ENCODE measurements around the gene CDON.
"Not testable (repeated sequence)": the region's sequence is repeated elsewhere in the genome, so short reads cannot be mapped to it uniquely, and the experiment has no call there.

CDON gene

DNA sequence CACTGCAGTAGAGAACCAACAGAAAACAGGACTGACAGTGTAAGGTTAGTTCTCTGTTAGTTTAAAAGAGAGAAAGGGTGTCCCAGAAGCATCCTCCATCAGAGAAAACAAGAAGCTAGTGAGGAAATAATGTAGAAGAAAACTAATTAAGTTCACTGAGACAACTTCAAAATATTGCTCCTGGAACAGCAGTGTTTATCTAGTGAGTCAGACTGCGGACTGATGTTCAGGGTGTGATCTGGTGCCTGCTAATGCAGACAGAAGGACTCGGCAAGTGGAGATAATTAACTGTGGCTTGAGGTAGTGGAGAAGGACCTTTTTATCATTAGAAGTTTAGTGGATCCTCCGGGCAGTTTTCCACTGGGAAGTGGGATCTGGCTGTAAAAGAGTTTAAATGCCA lies 55.4 kb downstream of the CDON start:
- in situ Hi-C loops (cut with HindIII; ENCODE audit: low sequenced_read_pairs) = no loop called here

DNA sequence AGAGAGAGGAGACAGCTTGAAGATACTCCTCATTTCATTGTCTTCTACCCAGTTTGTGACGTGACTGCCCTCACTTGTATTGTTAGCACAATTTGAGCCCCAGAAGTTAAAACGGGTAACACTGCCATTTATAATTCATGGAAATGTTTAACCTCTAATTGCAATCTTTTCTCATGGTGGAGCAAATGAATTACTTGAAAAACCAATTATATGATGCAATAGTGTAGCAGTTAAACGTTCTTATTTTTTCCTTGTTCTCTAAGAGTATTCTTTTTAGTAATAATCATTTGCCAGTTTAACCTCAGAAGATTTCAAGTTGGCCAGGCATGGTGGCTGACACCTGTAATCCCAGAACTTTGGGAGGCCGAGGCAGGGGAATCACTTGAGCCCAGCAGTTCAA lies 56.6 kb downstream of the CDON start:
- in situ Hi-C loops (cut with HindIII; ENCODE audit: low sequenced_read_pairs) = no loop called here

GRCh38 chr11:126002181-126002580 lies 60.5 kb downstream of the CDON start:
- in situ Hi-C loops (cut with HindIII; ENCODE audit: low sequenced_read_pairs) = no loop called here

DNA sequence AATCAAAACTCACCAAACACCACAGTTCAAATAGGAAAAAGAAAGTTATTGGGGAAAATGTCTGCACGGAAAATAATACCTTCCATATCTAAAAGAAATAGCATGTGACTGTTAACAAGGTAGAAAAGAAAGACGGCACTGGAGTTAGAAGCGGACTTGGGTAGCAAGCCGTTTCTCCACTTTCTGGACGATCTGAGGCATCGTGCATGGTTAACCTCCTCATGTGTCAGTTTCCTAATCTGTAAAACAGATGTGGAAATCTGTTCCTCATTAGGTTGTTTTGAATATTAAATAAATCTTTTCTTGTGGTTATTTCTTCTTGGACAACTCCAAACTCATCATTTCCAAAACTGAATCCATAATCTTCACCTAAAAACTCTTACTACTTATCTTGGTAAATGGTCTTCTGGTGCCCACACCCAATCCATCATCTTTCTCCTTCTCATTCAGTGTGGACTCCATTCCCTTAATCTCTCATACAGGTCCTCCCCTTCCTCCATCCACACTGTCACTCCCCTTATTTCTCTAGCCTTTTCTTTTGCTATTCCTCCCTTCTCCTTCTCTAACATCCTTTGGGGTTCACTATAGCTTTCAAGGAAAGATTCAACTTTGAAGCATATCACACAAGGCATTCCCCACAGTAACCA lies 63.3 kb downstream of the CDON start:
- in situ Hi-C loops (cut with HindIII; ENCODE audit: low sequenced_read_pairs) = no loop called here

DNA sequence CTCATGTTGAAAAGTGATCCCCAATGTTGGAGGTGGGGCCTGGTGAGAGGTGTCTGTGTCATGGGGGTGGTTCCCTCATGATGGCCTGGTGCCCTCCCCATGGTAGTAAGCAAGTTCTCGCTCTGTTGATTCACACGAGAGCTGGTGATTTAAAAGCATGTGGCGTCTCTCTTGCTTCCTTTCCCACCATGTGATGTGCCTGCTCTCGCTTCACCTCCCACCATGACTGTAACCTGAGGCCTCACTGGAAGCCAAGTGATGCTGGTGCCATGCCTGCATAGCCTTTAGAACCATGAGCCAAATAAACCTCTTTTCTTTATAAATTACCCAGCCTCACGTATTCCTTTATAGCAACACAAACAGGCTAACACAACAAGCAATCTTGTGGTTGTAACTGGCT lies 64.4 kb downstream of the CDON start:
- in situ Hi-C loops (cut with HindIII; ENCODE audit: low sequenced_read_pairs) = no loop called here

DNA sequence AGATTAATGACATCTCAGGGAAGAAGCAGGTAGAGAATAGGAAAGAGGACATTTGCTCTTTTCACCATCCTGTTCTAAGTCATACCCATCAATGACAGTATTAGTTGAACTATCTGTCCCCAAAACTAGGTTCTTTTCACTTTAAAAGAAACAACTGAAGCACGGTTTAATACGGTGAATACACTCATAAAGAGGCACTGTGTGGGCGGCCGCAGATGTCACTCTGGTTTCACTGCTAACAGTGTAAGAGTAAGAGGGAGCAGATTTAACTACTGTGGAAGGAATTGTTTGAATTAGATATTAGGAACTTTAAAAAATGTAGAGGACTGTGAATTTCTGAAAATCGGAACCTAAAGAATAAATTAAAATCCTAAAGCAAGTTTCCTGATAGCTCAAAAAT lies 67.4 kb downstream of the CDON start:
- in situ Hi-C loops (cut with HindIII; ENCODE audit: low sequenced_read_pairs) = no loop called here

DNA sequence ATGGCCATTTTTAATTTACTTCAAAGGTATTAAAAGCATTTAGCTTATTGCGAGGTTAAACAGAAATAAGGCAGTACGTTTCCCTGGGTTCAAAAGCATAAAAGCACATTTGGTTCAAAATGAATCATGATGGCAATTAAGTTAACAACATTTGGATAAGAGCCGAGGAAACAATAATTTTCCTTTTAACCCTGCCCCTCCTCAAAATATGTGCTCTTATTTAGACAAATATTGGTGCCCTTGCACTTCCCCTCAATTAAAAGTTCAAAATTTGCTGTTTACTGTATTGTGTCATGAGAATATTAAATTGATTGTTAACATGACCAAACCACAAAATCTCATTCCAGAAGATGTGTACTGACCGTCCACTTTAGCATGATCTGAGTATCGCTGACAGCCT lies 68.2 kb downstream of the CDON start:
- in situ Hi-C loops (cut with HindIII; ENCODE audit: low sequenced_read_pairs) = no loop called here

DNA sequence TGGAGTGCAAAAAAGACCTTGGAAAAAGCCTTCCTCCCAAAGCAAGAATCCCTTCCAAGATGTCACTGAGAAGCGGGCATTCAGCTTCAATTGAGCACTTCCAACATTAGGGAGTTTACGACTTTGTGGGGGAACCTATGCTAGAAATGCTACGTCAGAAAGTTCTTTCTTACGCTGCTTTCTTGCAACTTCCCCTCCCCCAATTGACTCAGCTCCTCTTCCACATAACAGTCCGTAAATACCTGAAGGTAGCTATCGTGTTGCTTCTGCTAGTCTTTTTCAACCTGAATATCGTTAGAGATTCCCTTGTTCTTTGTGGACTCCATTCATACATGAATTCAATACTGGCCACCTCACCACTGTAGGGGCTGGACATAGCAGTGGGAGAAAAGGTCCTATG lies 69.8 kb downstream of the CDON start:
- in situ Hi-C loops (cut with HindIII; ENCODE audit: low sequenced_read_pairs) = no loop called here

- in situ Hi-C loops (cut with HindIII; ENCODE audit: low sequenced_read_pairs) = no loop called here
These were observed 72.4 kb downstream of the CDON start for GRCh38 chr11:125990244-125990643.

DNA sequence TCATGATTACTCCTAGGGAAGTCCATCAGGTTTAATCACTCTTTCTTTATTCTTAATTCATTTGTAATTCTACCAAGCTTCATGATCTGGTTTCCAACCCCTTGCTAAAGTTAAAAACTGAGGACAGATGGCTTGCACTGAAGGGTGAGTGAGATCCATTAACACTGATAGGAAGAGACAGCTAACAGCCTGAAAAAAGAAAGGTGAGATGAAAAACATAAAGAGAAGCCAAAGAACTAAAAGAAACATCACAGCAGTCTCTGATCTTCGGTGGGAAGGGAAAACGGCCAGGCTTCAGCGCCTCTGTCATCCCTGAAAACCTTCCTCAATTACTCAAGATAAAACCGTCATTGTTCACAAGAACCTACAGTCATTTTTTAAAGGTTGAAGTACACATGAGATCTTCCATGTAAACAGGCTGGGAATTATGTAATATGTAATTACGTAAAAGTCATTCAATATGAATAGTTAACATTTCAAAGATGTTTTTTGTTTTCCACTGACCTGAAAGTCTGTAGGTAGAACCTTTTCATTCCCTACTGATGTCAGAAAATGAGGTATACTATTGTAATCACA lies 75.5 kb downstream of the CDON start:
- in situ Hi-C loops (cut with HindIII; ENCODE audit: low sequenced_read_pairs) = no loop called here

DNA sequence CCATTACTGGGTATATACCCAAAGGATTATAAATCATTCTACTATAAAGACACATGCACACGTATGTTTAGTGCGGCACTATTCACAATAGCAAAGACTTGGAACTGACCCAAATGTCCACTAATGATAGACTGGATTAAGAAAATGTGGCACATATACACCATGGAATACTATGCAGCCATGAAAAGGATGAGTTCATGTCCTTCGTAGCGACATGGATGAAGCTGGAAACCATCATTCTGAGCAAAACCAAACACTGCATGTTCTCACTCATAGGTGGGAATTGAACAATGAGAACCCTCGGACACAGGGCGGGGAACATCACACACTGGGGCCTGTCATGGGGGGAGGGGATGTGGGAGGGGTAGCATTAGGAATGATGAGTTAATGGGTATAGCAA lies 76.7 kb downstream of the CDON start:
- in situ Hi-C loops (cut with HindIII; ENCODE audit: low sequenced_read_pairs) = not testable (repeated sequence)

DNA sequence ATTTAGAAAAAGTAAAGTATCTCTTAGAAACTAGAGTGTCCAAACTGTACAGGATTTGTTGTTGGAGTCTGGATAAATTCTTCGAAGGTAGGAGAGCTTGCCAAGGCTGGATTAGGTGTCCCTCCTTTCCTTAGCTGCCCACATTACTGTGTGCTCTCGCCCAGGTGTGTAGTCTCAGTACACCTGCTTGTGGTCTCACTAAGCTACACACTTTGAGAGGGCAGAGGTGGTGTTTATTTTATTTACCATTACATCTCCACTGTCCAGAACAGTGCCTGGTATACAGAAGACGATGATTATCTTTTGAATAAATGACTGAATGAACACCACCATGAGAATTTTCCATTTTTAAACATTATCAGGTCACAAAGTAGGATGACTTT lies 80.3 kb downstream of the CDON start:
- in situ Hi-C loops (cut with HindIII; ENCODE audit: low sequenced_read_pairs) = no loop called here

DNA sequence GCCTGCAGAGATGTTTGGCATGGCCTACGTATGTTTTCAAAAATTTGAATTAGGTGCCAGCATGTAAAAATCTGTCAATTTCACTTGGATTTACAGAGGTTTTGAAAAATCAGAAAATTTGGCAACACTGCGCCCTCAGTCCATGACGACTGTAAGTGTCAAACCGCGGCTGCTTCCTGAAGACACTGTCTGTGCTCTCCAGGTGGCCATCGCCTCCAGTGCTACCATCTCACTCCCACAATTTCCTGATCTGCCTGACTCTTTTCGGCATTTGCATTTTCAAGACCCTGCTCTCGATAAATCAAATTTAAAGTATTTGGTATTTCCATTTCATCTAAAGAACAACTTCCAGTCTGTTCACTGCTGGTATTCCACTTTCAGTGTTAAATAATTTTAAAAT lies 82.2 kb downstream of the CDON start:
- in situ Hi-C loops (cut with HindIII; ENCODE audit: low sequenced_read_pairs) = no loop called here

- in situ Hi-C loops (cut with HindIII; ENCODE audit: low sequenced_read_pairs) = no loop called here
These were observed 83.2 kb downstream of the CDON start for GRCh38 chr11:125979511-125979910.

- in situ Hi-C loops (cut with HindIII; ENCODE audit: low sequenced_read_pairs) = no loop called here
These were observed 83.8 kb downstream of the CDON start for GRCh38 chr11:125978778-125979407.

- in situ Hi-C loops (cut with HindIII; ENCODE audit: low sequenced_read_pairs) = no loop called here
These were observed 84.4 kb downstream of the CDON start for GRCh38 chr11:125978181-125978716.

- in situ Hi-C loops (cut with HindIII; ENCODE audit: low sequenced_read_pairs) = no loop called here
These were observed 85.3 kb downstream of the CDON start for GRCh38 chr11:125977333-125977732.

DNA sequence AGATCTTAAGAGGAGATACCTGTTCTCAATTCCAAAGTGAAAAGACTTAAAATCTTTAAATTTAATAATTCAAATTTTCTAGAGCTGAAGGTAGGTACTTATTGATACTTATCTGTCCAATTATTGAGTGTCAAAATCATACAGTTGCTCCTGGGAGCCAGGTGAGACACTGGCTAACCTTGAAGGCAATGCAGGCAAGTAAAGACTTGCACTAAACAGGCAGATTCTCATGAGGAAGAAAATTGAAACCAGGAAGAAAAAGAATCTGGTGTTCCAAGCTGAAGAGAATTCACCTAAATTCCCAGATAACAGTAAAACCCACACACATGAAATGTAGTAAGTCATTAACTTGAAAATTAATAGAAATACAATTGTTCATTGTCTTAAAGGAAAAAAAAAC lies 86.5 kb downstream of the CDON start:
- in situ Hi-C loops (cut with HindIII; ENCODE audit: low sequenced_read_pairs) = no loop called here

DNA sequence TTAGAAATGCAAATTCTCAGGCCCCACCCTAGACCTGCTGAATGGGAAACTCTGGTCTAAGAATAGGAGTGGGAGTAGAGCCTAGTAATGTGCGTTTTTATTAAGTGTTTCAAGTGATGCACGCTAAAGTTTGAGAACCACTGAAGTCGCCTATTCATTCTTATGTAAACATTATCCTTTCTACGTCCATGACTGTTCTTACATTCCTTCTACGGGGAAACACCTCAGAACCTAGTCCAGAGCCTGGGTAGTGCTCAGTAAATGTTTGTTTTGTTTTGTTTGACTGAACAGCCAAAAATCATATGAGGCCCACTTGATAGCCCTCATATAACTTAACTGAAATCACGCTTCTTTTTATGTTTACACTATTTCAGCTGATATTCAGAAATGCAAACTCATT lies 87.0 kb downstream of the CDON start:
- in situ Hi-C loops (cut with HindIII; ENCODE audit: low sequenced_read_pairs) = no loop called here

GRCh38 chr11:125974284-125974683 lies 88.4 kb downstream of the CDON start:
- in situ Hi-C loops (cut with HindIII; ENCODE audit: low sequenced_read_pairs) = no loop called here

DNA sequence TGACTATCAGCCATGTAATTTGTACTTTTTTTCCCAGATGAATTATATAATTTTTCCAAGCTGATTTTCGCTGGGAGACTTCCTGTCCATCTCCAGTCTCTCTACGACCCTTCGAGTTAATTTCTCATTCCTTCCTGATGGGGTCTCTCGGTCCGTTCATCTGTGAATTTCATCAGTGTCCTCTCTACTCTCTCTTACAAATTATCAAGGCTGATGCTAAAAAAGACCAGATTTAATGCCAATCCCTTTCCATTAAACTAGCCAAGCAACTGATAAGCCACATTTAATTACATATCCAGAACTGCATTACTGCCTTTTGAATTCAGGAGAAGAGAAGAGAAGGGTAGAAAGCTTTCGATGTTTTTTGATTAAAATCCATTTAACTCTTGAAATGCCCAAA lies 91.0 kb downstream of the CDON start:
- in situ Hi-C loops (cut with HindIII; ENCODE audit: low sequenced_read_pairs) = no loop called here

GRCh38 chr11:125968354-125968753 lies 94.3 kb downstream of the CDON start:
- in situ Hi-C loops (cut with HindIII; ENCODE audit: low sequenced_read_pairs) = no loop called here
